Stimulated activated CD4-positive, alpha-beta T cell treated with anti-CD3 and anti-CD28 coated beads, Interleukin-4, amount 100 ng/mL, for 4 hours (primary cell): ENCODE results near the gene PCYT2.

Source experiments
- DNase-seq, 2 experiments: peaks; one replicate each; pipeline ENCODE4 v3.0.0-alpha.2; 2020

The PCYT2 gene

DNA sequence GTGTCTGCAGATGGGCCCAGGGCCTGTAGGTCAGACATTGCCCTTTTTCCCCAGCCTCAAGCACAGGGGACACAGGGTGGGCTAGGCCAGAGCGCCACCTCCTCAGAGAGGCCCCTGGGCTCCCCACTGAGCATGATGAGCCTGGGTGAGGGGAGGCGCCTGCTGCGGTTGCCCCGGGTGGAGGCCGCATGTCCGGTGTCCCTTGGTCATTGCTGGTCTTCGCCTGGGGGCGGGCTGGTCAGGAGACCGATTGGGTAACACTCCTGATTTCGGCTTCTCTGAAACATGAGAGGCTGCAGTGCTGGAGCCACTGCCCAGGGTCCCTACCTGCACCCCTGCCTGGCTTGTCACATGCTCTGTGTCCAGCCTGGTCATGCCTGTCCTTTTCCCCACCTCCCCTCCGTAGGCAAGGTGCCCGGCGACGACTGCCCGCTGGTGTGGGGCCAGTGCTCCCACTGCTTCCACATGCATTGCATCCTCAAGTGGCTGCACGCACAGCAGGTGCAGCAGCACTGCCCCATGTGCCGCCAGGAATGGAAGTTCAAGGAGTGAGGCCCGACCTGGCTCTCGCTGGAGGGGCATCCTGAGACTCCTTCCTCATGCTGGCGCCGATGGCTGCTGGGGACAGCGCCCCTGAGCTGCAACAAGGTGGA, 11.6 kb downstream of the PCYT2 start:
- no peak for DNase-seq

DNA sequence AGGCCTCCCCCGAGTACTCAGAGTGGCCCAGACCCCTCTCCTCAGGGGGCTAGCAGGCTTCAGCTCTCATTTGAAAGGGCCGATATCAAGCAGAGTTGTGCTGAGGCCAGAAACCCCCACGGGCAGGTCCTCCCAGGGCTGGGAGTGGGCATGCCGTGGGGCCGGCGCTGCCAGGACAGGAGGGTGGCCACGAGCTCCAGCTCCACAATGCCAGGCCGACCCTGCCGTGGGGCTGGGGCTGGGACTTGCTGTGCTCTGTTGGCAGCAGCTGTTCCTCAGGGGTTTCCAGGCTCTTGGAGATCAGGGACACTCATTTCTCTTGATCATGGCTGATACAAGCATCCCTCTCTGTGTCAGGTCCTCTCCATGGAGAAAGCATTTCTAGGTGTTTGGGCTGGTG, 12.3 kb downstream of the PCYT2 start:
- no peak for DNase-seq

DNA sequence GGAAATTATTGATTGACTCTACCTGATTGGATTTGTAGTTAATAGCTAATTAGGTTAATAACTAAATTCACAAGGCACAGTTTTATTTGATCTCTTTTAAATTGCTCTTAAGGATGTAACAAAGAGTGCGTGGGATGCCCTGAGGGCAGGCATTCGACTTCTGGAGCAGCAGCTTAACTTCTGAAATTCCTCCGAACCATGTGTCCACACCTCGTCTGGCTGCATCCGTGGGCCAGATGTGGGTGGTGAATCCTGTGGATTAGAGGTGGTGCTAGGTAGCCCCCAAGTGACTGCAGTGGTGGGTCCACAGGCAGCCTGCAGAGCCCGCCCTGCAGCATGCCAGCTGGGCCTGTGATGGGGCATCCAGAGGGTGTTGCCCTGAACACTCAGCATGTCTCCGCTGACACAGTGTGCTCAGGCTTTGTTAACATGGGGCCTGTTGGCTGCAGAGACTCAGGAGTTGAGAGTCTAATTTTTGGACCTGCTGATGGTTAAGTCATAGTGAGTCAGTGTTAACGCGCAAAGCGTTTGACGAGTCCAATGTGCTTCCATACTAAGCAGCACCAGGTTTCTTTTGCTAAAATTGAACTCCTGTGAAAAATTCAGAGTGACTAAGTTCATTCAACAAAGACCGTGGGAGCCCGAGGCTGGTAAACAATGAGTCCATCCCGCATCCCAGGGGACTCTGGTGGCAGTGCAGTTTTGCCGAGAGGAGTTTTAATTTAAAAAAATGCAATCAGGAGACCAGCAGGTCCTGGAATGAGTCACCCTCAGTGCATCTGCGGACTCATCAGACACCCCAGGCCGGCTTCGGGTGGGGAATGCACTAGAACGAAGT, 13.0 kb downstream of the PCYT2 start:
- no peak for DNase-seq

DNA sequence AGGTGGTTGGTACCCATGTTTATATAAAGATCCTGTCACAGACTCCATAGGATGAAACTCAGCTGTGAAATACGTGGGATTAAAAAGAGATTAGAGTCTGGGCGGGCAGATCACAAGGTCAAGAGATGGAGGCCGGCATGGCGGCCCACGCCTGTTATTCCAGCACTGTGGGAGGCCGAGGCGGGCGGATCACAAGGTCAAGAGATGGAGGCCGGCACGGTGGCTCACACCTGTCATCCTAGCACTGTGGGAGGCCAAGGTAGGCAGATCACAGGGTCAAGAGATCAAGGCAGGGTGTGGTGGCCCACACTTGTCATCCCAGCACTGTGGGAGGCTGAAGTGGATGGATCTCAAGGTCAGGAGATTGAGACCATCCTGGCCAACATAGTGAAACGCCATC, 15.8 kb downstream of the PCYT2 start:
- no peak for DNase-seq

DNA sequence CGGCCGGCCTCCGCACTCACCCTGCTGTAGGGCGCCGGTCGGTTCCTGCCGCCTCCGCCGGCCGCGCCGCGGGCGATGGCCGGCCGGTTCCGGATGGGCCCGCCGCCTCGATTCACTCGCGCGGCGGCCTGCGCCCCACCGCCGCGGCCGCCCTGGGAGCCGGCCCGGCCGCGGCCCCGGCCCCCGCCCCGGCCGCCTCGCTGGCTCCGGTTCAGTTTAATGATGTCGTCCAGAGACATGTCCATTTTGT, 20.0 kb downstream of the PCYT2 start:
- DNase-seq, result no peak

DNA sequence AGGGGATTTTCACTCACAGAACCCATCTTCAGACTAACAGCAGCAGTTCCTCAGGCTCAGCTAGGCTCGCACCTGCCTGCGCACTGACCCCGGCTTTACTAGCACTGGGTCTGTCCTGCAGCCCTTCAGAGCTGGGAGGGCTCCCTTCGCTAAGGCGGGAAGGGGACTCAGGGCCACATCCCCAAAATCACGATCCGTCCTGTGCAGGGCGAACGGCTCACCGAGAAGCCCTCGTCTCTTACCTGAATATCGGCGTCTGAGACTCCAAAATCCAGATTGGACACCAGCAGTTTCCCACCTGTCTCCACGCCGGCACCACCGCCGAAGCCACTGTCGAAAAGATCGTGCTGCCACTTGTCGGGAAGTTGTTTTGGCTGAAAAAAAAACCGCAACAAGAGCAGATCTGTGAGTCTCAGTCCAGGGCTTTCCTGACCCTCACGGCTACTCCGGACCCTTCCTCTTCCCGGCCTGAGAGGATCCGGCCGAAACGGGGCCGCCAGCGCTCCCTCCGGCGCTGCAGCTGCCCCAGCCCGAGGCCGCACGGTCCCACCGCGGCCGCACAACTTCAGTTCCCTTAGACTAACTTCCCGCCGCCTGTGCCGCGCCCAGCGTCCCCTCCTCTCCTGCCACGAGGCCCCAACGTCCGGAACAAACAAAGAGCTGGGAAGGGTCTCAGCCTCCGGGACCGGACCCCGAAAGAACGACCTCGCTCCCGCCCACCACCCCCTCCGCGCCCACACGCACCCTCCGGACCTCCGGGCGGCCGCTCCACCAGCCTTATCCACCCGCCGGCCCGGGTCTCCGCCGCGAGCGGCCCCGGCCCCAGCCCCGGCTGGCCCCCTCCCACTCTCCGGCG, 20.5 kb downstream of the PCYT2 start:
- peak in 1 of 2 experiments; percentile 21 for DNase-seq

DNA sequence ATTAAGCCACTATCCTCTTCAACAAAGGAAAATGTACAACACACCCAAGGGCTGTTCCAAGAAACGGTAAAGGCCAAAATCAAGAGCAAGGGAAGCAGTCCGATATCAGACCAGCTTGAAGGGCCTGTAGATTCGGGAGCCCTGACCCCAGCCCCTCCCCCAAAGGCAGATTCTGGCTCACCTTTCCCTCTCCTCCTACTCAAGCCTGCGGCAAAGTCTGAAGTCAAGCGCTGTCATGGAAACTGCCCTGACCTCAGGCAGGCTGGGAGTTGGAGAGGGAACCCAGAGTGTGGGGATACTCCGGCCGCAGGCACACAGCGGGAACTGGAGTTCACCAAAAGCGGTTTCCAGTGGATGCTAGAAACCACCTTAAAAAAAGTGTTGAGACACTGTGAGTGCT, 21.6 kb downstream of the PCYT2 start:
- no peak for DNase-seq

DNA sequence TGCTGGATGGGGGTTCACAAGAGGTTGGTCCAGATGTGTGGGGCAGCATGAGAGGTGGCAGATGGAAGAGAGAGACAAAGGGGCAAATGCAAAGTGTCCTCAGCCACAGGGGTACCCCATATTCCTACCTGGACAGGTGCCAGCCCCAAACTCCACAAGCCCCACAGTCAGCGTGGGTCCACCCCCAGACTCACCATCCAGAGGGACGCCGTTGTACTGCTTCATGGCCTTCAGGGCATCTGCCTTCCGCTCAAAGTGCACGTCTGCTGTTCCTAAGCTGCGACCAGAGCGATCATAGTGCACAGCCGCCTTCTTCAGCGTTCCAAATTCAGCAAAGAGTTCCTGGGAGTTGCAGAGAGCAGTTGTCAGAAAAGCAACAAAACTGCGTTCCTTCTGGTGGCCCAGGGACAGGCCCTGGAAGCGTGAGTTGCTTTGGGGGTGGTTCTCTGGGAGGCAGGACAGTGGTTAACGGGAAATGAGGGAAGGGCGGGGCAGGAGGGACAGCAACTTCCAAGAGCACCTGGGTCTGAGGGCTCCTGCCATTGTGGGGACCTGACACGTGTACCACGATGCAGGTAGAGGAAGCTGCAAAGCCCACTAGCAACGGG, 22.1 kb downstream of the PCYT2 start:
- DNase-seq, result no peak

DNA sequence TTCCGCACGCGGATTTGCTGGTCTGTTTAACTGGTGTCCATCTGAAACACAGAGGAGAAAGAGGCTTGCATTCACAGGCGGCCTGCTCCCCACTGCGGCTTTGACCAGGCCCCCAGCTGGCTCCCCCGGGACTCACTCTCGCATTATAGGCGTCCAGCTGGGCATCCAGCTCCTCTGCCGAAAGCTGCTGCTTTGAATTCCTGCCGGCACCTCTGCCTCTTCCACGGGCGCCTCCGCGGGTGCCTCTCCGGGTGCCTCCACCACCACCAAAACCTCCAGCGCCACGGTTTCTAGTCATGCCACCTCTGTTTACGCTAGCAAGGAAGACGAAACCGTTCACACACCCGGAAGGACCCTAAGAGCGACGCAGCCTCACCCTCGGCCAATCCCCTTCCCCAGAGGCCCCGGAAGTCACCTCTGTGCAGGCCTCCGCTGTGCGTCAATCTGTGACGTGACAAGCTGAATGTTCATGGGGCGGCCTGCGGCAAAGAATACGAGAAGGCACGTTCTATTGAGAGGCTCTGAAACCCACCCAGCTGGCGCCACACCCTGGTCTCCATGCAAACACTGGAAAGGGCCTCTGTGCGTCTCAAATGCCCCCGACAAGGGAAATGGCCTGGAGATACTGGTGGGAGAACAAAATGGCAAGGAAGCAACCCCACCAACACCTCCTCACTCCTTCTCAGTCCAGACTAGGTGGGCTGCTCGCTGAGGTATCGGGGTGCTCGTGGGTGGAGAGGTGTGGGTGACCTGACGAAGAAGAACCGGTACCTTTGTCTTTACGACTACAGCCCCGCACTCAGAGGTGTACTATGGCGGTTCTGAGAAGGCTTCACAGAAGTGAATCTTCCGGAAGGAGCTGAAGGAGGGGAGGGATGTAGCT, 22.9 kb downstream of the PCYT2 start:
- no peak for DNase-seq

DNA sequence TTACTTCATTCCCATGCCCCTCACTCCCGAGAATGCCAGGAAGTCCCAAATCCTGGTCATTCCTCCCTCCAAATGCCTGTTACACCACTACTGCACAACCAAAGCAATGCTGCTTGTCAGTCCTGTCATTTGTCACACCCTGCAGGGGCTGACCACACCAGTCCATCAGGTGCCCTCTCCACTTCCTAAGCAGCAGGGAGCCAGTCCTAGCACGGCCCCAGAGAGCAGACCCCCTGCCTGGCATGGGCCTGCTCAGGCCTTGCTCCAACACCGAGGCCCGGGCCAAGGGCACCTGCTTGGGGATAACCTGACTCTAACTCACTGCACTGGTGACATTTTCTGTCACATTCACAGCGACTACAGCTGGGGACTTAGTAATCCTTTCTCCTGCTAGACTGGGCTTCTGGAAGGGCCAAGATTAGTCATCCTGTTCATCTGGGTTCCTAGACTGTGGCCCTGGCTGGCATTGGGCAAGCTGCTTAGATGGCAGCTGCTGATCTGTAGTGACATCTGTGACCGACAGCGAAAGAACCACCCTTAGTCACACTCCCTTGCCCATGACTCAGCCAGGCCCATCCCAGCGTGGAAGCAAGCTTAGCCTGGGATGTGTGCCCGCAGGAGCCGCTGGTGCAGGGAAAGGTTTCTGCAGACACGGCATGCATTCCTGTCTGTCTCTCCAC, 25.2 kb downstream of the PCYT2 start:
- no peak for DNase-seq

DNA sequence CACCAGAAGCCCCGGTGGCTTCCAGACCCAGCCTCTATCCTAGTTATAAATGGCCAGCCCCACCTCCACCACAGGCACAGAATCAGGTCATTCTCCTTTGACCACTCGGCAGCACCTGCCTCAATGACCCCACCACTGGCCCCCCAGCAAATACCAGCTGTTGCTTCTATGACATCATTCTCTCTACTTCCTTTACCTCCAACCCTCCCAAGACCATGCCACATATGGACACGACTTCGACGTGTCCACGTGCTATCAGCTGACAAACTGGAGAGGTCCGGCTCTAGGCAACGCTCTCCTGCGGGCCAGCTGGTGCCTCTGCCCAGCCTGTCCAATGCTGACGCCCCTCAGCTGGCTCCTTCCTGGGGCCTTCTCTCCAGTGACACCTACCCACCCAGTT, 25.7 kb downstream of the PCYT2 start:
- DNase-seq, result no peak

DNA sequence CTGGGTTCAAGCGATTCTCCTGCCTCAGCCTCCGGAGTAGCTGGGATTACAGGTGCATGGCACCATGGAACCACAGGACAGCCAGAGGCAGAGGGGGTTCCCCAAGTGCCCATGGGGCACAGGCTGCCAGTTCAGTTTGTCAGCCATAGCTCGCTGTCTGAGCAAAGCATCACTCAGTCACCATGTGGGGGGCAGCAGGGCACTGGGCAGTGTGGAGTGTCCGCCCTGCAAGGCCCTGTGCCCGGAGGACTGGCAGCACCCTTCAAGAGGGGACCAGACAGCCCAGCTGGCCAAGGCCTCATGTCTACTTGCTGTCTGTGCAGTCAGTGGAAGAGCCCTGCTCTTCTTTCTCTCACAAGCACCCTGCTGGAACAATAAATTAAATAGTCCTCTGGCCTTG, 26.2 kb downstream of the PCYT2 start:
- DNase-seq, result no peak

DNA sequence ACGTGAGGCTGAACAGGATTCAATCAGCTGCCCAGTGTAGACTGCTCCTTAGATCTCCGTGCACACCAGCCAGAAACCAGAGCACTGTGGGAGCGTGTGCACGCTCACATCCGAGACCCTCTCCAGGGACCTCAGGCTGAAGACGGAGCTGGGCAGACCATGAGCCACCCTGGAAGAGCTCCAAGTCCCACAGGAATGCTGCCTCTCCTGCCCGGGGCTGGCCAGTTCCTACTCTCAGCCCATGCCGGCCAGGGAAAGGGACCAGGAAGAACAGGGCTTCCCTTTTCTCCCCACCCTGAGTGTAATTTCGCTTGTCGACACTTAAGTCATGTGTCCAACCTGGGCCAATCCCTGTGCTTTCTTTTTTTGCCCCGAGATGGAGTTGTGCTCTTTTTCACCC, 26.7 kb downstream of the PCYT2 start:
- no peak for DNase-seq

DNA sequence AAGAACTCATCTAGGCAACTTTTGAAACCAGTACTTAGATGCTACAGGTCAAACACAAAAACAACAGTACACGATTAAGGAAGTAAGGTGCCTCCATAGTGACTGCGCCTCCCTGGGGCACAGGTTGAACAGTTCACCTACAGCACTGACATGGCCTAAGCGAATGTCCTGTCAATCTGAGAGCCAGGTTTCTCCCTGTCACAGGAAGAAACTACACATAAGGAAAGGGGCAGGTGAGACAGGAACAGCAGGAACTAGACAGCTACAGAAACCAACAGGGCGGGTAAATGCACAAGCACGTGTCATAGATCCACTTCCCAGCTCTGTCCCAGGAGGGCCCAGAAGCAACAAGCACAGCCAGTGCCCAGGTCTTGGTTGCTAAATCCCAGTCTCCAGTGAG, 32.1 kb downstream of the PCYT2 start:
- no peak for DNase-seq

DNA sequence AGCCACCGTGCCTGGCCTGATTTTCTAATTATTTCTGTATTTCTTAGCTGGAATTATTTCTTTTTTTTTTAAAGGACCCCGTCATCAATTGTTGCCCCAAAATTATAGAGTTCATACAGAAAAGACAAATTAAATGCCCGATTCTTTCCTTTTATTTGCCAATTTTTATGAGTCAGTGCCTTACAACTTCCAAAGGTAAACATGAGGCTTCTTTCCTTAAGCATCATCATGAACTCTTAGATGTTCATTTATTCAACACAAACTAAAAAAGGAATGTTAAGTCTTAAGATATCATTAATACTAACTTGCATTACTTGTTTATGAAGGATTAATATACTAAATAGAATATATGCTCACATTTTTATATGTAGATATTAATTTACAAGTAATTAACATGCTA, 32.9 kb downstream of the PCYT2 start:
- DNase-seq, result no peak

DNA sequence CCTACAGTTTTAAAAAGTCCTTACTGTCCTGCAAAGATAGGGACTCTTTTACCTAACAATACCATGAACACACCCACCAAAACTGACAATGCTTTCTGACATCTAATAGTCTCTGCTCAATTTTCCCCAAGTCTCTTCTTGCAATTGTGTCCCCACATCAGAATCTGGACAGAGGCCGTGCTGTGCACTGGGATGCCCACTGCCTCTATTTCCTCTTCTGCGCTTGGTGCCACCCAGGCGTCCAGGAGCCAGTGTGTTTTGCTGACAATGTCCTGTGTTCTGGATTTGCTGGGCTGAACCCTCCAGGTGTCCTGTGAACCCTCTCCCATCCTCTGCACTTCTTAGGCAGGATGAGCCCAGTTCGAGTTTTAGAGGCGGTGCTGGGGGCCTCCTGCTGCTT, 33.6 kb downstream of the PCYT2 start:
- DNase-seq, result no peak

DNA sequence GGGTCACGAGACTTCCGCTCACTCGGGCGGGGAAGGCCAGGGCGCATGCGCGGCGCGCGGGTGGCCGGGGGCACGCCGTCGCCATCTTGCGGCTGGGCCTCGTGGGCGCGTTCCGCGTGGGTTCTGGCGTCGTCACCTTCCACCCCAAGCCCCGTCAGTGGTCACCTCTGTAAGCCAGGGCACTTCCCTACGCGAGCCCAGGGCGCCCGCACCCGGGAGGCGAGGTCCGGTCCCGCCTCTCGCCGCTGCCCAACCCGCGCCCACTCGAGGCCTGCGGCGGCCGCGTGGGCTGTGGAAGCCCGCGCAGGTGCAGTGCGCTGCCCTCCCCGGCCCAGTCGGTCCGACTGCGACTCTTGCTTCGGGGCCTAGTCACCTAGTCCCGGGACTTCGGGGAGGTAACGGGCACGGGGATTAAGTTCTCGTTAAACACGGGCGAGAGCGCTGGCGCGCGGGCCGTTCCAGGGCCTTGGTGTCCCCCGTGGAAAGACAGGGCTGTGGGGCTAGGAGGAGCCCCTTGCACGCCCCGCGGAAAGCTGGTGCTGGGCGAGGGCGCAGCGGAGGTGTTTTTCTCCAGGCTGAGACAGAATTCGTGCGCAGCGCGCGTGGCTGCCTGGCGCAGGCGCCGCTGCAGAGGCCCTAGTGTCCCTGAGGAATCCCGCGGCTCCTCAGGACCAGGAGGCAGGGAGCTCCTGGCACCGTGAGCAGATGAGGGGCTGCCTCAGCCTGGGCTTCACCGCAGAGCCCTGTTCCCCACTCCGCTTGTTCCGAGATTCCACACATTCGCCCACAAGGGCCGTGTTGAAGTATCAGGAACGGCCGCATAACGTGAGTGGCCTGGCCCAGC, 39.6 kb downstream of the PCYT2 start:
- peak; percentile 95 to 96 for DNase-seq

DNA sequence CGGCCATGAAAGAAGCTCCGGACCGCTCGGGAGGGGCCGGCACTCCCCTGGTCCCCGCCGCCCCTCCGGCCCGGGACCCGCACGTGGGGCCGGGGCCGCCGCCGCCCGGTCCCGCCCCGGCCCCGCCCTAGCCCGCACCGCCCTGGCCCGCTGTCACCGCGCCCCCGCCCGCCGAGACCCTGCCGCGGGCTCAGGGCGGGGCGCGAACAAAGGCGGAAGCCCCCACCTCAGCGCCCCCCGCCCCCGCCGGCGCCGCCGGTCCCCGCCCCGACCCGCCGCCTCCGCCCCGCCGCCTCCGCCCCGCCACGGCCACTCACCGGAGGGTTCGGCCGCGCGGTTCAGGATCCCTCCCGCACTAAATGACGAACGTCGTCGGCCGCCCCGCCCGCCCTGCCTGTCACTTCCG, 40.2 kb downstream of the PCYT2 start, which contains the start of gene ARHGDIA:
Gene ARHGDIA, minus strand, starts transcription at position 357 of the 406 bp plus-strand sequence. CDS start 1,407 bp downstream, outside the sequence.
- DNase-seq, result no peak

DNA sequence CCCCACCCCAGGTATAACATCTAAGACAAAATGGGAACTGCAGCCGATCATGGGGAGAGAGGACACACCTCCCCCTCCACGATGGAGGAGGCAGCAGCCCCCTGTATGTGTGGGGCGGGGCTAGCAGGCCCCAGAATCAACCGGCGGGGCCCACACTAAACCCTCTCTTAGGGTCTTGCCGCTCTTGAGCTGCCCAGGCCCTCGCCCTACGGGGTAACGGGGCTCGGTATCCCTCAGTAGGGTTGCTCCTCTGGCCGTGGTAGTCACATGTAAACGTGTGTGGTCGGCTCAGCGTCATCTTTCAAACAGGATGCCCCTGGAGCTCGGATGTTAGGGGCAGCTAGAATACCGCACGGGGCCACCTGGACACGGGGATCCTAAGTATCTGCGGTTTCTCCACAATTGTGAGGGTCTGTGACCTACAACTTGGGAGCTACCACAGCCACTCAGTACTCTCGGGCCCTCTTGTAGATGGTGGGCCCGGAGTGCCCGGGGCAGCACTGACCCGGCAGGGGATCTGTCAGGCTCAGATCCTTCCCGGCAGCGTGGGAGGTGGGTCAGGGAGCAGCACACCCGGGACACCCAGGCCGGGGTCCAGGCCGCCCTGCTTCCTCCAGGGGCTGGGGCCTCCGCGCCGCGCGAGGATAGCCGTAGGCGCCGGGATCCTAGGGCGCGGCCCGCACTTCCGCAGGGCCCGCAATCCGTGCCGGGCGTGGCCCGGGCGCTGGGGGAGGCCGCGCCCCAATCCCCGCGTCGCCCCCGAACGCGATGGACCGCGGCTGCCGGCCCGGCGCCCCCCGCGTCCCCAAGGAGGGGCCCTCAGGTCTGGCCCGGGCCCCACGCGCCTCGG, 40.8 kb downstream of the PCYT2 start:
- peak; percentile 32 to 38 for DNase-seq
